RPMI7951 (cell line): ENCODE results near the gene TCOF1. TPM values are rescaled to one million over a fixed set of nuclear protein-coding genes. Genes with fewer than 3 reads are reported as not detected.

Source experiments
- DNase-seq: peaks from one replicate; pipeline ENCODE4 v3.0.0-alpha.2; 2012; ENCODE audit warnings: low read depth
- total RNA-seq: library from RNA; depleted of rRNA; stranded (reverse); fragments of >200 nt; shearing (Covaris generic); gene quantifications from 2 replicates; pipeline ENCODE4 v1.2.3, GENCODE V29; 2014

Gene TCOF1
- total RNA-seq, 1 experiment from 2014 or later = 19.1 TPM

- DNase-seq = no peak
Observed at GRCh38 chr5:150349681-150350275, 7.7 kb upstream of the TCOF1 start.

GRCh38 chr5:150350524-150351344, 6.8 kb upstream of the TCOF1 start:
- peak; percentile 70 for DNase-seq

- DNase-seq = peak; percentile 49
Observed at GRCh38 chr5:150352244-150353031, 5.1 kb upstream of the TCOF1 start.

GRCh38 chr5:150353032-150353675, 4.3 kb upstream of the TCOF1 start:
- no peak for DNase-seq

- no peak for DNase-seq
Observed at GRCh38 chr5:150355791-150356190, 1.7 kb upstream of the TCOF1 start.

GRCh38 chr5:150356575-150357294, 762 bp upstream of the TCOF1 start:
- no peak for DNase-seq

GRCh38 chr5:150358261-150359095, 981 bp downstream of the TCOF1 start:
- DNase-seq = peak; percentile 31

- DNase-seq = no peak
Observed at GRCh38 chr5:150361301-150361700, 3.8 kb downstream of the TCOF1 start.

- DNase-seq = no peak
Observed at GRCh38 chr5:150363185-150363584, 5.7 kb downstream of the TCOF1 start.

GRCh38 chr5:150364004-150364403, 6.5 kb downstream of the TCOF1 start:
- DNase-seq = no peak

- no peak for DNase-seq
Observed at GRCh38 chr5:150368526-150368925, 11.0 kb downstream of the TCOF1 start.

GRCh38 chr5:150372639-150373038, 15.1 kb downstream of the TCOF1 start:
- DNase-seq = no peak

GRCh38 chr5:150374651-150375050, 17.2 kb downstream of the TCOF1 start:
- no peak for DNase-seq

- peak; percentile 63 for DNase-seq
Observed at GRCh38 chr5:150376799-150377771, 19.6 kb downstream of the TCOF1 start.

GRCh38 chr5:150377964-150378694, 20.6 kb downstream of the TCOF1 start:
- DNase-seq = peak; percentile 95

GRCh38 chr5:150384701-150385100, 27.2 kb downstream of the TCOF1 start:
- DNase-seq = no peak

GRCh38 chr5:150386024-150386855, 28.7 kb downstream of the TCOF1 start:
- no peak for DNase-seq
